Measurements from ENCODE around the gene RBM24.

- TF ChIP-seq CTCF (IDR thresholded peaks at IDR 0.05) (no peak), EZH2 (IDR thresholded peaks at IDR 0.05) (no peak), EZH2phosphoT487 (IDR thresholded peaks at IDR 0.05) (no peak)
These were observed 9.5 kb upstream of the RBM24 start for GRCh38 chr6:17271628-17272027.
